Measurements from ENCODE around the gene APOBR.

APOBR gene

GRCh38 chr16:28492511-28492910 is 1.9 kb upstream of the APOBR start:
- POLR2A ChIA-PET, result interaction anchor here (0.7 kb wide), 1 partner anchor 9 kb away, joined by 5 read pairs; no protein-coding TSS in a partner anchor
- no peak for DNase-seq (ENCODE audit: low read depth, low spot score)
- no peak for TF ChIP-seq CTCF (IDR thresholded peaks at IDR 0.05; ENCODE audit: insufficient read depth, low read length, missing control alignments)
- H3K4me3 ChIP-seq (ENCODE audit: low read depth, low read length), result peak overlapping the region; percentile 93
- CTCF ChIA-PET, result interaction anchor here (0.7 kb wide), 1 partner anchor 64 kb away, joined by 3 read pairs; no protein-coding TSS in a partner anchor

- TF ChIP-seq CTCF (IDR thresholded peaks at IDR 0.05; ENCODE audit: insufficient read depth, low read length, missing control alignments), result no peak
- CTCF ChIA-PET, result no interaction called here
- DNase-seq (ENCODE audit: low read depth, low spot score), result no peak
- no peak overlapping the region for H3K4me3 ChIP-seq (ENCODE audit: low read depth, low read length)
- POLR2A ChIA-PET, result no interaction called here
Observed at GRCh38 chr16:28495098-28495793, 803 bp downstream of the APOBR start.

GRCh38 chr16:28495795-28496749 is 1.6 kb downstream of the APOBR start:
- DNase-seq (ENCODE audit: low read depth, low spot score), result no peak
- ChIA-PET CTCF (no interaction called here), POLR2A (no interaction called here)
- no peak overlapping the region for H3K4me3 ChIP-seq (ENCODE audit: low read depth, low read length)
- TF ChIP-seq CTCF (IDR thresholded peaks at IDR 0.05; ENCODE audit: insufficient read depth, low read length, missing control alignments), result no peak

- H3K4me3 ChIP-seq (ENCODE audit: low read depth, low read length), result no peak overlapping the region
- ChIA-PET POLR2A (no interaction called here), CTCF (no interaction called here)
- TF ChIP-seq CTCF (IDR thresholded peaks at IDR 0.05; ENCODE audit: insufficient read depth, low read length, missing control alignments), result no peak
- DNase-seq (ENCODE audit: low read depth, low spot score), result no peak
Observed at GRCh38 chr16:28496844-28497243, 2.4 kb downstream of the APOBR start.

GRCh38 chr16:28497386-28497785 is 2.9 kb downstream of the APOBR start:
- H3K4me3 ChIP-seq (ENCODE audit: low read depth, low read length), result no peak overlapping the region
- no peak for TF ChIP-seq CTCF (IDR thresholded peaks at IDR 0.05; ENCODE audit: insufficient read depth, low read length, missing control alignments)
- no peak for DNase-seq (ENCODE audit: low read depth, low spot score)
- ChIA-PET CTCF (no interaction called here), POLR2A (no interaction called here)

Data from AG04449 (cell line).